HepG2 (cell line): Measurements from ENCODE around the gene C9orf50. TPM values are rescaled to one million over a fixed set of nuclear protein-coding genes. Genes with fewer than 3 reads are reported as not detected.

Experiments used
- CBFB ChIP-seq: sonication (generic); formaldehyde crosslinking; IDR thresholded peaks from 2 replicates; pipeline ENCODE4 v1.4.0; 2020; ENCODE audit warnings: missing genetic modification reagents
- POLR2A ChIP-seq, 2 experiments: IDR thresholded peaks; 2 replicates each; pipeline ENCODE4 v1.6.1; 2011; ENCODE audit warnings: low read depth in 2 of 2, low read length in 2 of 2, mild to moderate bottlenecking in 1 of 2, moderate library complexity in 1 of 2; ENCODE audit not compliant: insufficient read depth in 1 of 2
- SPEN ChIP-seq: sonication (generic); formaldehyde crosslinking; IDR thresholded peaks from 2 replicates; pipeline ENCODE4 v1.5.1; 2020; ENCODE audit warnings: low read depth, mild to moderate bottlenecking, missing genetic modification reagents
- ZMYM3 ChIP-seq: sonication (generic); formaldehyde crosslinking; IDR thresholded peaks from 2 replicates; pipeline ENCODE4 v1.5.1; 2020; ENCODE audit warnings: mild to moderate bottlenecking, missing genetic modification reagents
- ZNF264 ChIP-seq: sonication (generic); formaldehyde crosslinking; IDR thresholded peaks from 2 replicates; pipeline ENCODE4 v1.4.0; 2020; ENCODE audit warnings: missing genetic modification reagents
- ZNF362 ChIP-seq: sonication (generic); formaldehyde crosslinking; IDR thresholded peaks from 2 replicates; pipeline ENCODE4 v1.4.0; 2020; ENCODE audit warnings: missing genetic modification reagents, mild to moderate bottlenecking, borderline replicate concordance
- ZNF709 ChIP-seq: sonication (generic); formaldehyde crosslinking; IDR thresholded peaks from 2 replicates; pipeline ENCODE4 v1.5.0; 2020; ENCODE audit warnings: mild to moderate bottlenecking, missing genetic modification reagents
- polyA plus RNA-seq, 8 experiments: library from polyadenylated mRNA; depleted of rRNA in 3 of 8; stranded (reverse) in 7 of 8; unstranded in 1 of 8; fragments of >200 nt; fragmentation: Illumina TruSeq in 4 of 8; extraction: Trizol in 4 of 8; gene quantifications; 2 replicates each; pipeline versions ENCODE4 v1.2.1 to v1.2.3, GENCODE V29; 2011 to 2016; ENCODE audit warnings: low read depth in 4 of 8, missing spikeins in 1 of 8, mixed read lengths in 1 of 8; ENCODE audit not compliant: insufficient read depth in 1 of 8
- total RNA-seq, 5 experiments: library from RNA; depleted of rRNA; stranded (reverse); fragments of >200 nt; fragmentation: Illumina TruSeq; extraction: Trizol; gene quantifications; 2 replicates each; pipeline ENCODE4 v1.2.3, GENCODE V29; 2016; ENCODE audit warnings: low read depth in 1 of 5
- TF ChIP-seq, protein P1 (sequence below): sonication (generic); formaldehyde crosslinking; IDR thresholded peaks from 2 replicates; pipeline ENCODE4 v1.9.0; 2021; ENCODE audit warnings: missing genetic modification reagents, mild to moderate bottlenecking, borderline replicate concordance
- TF ChIP-seq, protein P2 (sequence below): IDR thresholded peaks from 2 replicates; pipeline ENCODE4 v1.6.1; 2016; ENCODE audit warnings: mild to moderate bottlenecking
- TF ChIP-seq, protein P3 (sequence below): sonication (generic); formaldehyde crosslinking; IDR thresholded peaks from 2 replicates; pipeline ENCODE4 v1.5.1; 2020; ENCODE audit warnings: mild to moderate bottlenecking, missing genetic modification reagents, moderate library complexity
- TF ChIP-seq, protein P4 (sequence below): sonication (generic); formaldehyde crosslinking; IDR thresholded peaks from 2 replicates; pipeline ENCODE4 v1.8.0; 2023; ENCODE audit warnings: mild to moderate bottlenecking, missing genetic modification reagents

The C9orf50 gene
- total and polyA plus RNA-seq, 2 of the 13 experiments (the other 11 are each of a cell fraction or from before 2014, with no cell fraction given): not detected

GRCh38 chr9:129619787-129620668 is 873 bp downstream of the C9orf50 start (continued):
- no peak for TF ChIP-seq ZNF362 (CRISPR knock-in tag)
- peak; percentile 77 for TF ChIP-seq ZNF709 (CRISPR knock-in tag)
- TF ChIP-seq, protein P1, sequence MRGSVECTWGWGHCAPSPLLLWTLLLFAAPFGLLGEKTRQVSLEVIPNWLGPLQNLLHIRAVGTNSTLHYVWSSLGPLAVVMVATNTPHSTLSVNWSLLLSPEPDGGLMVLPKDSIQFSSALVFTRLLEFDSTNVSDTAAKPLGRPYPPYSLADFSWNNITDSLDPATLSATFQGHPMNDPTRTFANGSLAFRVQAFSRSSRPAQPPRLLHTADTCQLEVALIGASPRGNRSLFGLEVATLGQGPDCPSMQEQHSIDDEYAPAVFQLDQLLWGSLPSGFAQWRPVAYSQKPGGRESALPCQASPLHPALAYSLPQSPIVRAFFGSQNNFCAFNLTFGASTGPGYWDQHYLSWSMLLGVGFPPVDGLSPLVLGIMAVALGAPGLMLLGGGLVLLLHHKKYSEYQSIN (CRISPR knock-in tag): no peak
- TF ChIP-seq, protein P2, sequence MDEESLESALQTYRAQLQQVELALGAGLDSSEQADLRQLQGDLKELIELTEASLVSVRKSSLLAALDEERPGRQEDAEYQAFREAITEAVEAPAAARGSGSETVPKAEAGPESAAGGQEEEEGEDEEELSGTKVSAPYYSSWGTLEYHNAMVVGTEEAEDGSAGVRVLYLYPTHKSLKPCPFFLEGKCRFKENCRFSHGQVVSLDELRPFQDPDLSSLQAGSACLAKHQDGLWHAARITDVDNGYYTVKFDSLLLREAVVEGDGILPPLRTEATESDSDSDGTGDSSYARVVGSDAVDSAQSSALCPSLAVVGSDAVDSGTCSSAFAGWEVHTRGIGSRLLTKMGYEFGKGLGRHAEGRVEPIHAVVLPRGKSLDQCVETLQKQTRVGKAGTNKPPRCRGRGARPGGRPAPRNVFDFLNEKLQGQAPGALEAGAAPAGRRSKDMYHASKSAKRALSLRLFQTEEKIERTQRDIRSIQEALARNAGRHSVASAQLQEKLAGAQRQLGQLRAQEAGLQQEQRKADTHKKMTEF: 0 out of 2 replicates have a peak, but pooled peaks have one; percentile 28
- TF ChIP-seq, protein P3, sequence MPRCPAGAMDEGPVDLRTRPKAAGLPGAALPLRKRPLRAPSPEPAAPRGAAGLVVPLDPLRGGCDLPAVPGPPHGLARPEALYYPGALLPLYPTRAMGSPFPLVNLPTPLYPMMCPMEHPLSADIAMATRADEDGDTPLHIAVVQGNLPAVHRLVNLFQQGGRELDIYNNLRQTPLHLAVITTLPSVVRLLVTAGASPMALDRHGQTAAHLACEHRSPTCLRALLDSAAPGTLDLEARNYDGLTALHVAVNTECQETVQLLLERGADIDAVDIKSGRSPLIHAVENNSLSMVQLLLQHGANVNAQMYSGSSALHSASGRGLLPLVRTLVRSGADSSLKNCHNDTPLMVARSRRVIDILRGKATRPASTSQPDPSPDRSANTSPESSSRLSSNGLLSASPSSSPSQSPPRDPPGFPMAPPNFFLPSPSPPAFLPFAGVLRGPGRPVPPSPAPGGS (CRISPR knock-in tag): peak; percentile 75
- TF ChIP-seq SPEN (CRISPR knock-in tag): peak; percentile 17; the same call in 1 of the 2 replicates
- TF ChIP-seq POLR2A (IDR thresholded peaks at IDR 0.05; ENCODE audit: insufficient read depth in 1 of 2, low read depth in 2 of 2, low read length in 2 of 2): peak in 1 of 2 experiments; percentile 16; a peak in 1 of 4 replicates
- no peak for TF ChIP-seq ZNF264 (CRISPR knock-in tag)
- TF ChIP-seq ZMYM3: no peak
- TF ChIP-seq, protein P4, sequence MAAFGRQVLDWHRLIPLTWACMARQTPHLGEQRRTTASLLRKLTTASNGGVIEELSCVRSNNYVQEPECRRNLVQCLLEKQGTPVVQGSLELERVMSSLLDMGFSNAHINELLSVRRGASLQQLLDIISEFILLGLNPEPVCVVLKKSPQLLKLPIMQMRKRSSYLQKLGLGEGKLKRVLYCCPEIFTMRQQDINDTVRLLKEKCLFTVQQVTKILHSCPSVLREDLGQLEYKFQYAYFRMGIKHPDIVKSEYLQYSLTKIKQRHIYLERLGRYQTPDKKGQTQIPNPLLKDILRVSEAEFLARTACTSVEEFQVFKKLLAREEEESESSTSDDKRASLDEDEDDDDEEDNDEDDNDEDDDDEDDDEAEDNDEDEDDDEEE (CRISPR knock-in tag): 0 out of 2 replicates have a peak, but pooled peaks have one; percentile 88
- 0 out of 2 replicates have a peak, but pooled peaks have one; percentile 19 for TF ChIP-seq CBFB (CRISPR knock-in tag)
